H1 (cell line): Measurements from ENCODE around the gene GFOD1. TPM values are rescaled to one million over a fixed set of nuclear protein-coding genes. Genes with fewer than 3 reads are reported as not detected.

ENCODE experiments used
- CTCF ChIA-PET: fragments of 300-600 bp; sonication (Branson Sonifier 250); formaldehyde crosslinking; loops from one replicate; lab custom pipeline; 2021; ENCODE audit not compliant: partially characterized antibody; lab: Charles Lee
- POLR2A ChIA-PET: fragments of 300-600 bp; sonication (Branson Sonifier 250); formaldehyde crosslinking; loops from one replicate; lab custom pipeline; 2021; ENCODE audit warnings: inconsistent platforms; ENCODE audit not compliant: partially characterized antibody; lab: Charles Lee
- DNase-seq, 2 experiments: peaks; one replicate each; pipeline versions ENCODE4 v3.0.0 to v3.0.0-alpha.2; 2010 to 2022; ENCODE audit warnings: low spot score in 2 of 2, low read depth in 1 of 2, mixed read lengths in 1 of 2
- FAIRE-seq: peaks from 2 replicates; lab custom pipeline; 2011; peaks lifted over from hg19 to GRCh38; lab: Jason Lieb, UNC
- H2AFZ ChIP-seq: 2 replicates; pipeline ENCODE4 v1.8.1; 2012; ENCODE audit warnings: low read length, inconsistent platforms
- H2AK5ac ChIP-seq: 2 replicates; pipeline ENCODE4 v1.6.1; 2013; ENCODE audit warnings: low read depth, low read length
- H2BK120ac ChIP-seq: replicated peaks from 2 replicates; pipeline ENCODE3; 2013; ENCODE audit warnings: low read depth, low read length, inconsistent platforms
- H2BK12ac ChIP-seq: 2 replicates; pipeline ENCODE4 v1.6.1; 2013; ENCODE audit warnings: low read depth, low read length
- H2BK15ac ChIP-seq: 2 replicates; pipeline ENCODE4 v1.6.1; 2013; ENCODE audit warnings: low read length
- H2BK20ac ChIP-seq: 2 replicates; pipeline ENCODE4 v1.6.1; 2013; ENCODE audit warnings: low read length
- H2BK5ac ChIP-seq: 2 replicates; pipeline ENCODE4 v1.6.1; 2013; ENCODE audit warnings: low read depth, low read length
- H3K14ac ChIP-seq: 2 replicates; pipeline ENCODE4 v1.6.1; 2013; ENCODE audit warnings: inconsistent platforms; ENCODE audit not compliant: insufficient read length
- H3K18ac ChIP-seq: 2 replicates; pipeline ENCODE4 v1.6.1; 2013; ENCODE audit warnings: low read length; ENCODE audit errors: extremely low read depth
- H3K23ac ChIP-seq: 2 replicates; pipeline ENCODE4 v1.6.1; 2013; ENCODE audit warnings: inconsistent platforms; ENCODE audit not compliant: insufficient read length
- H3K23me2 ChIP-seq: 2 replicates; pipeline ENCODE4 v1.6.1; 2013; ENCODE audit warnings: low read depth, low read length
- H3K27ac ChIP-seq: 2 replicates; pipeline ENCODE4 v1.6.1; 2011; ENCODE audit warnings: low read depth, low read length, inconsistent platforms
- H3K27me3 ChIP-seq, 4 experiments: replicated peaks in 1 of 4; 1 replicate in 1 of 4; 2 replicates in 3 of 4; pipeline versions ENCODE4 v1.6.1 to v1.8.1; 2011 to 2013; ENCODE audit warnings: low read length in 3 of 4, mild to moderate bottlenecking in 3 of 4, inconsistent platforms in 2 of 4, mixed read lengths in 2 of 4, moderate library complexity in 1 of 4; ENCODE audit not compliant: control insufficient read depth in 3 of 4, insufficient read depth in 3 of 4; ENCODE audit errors: extremely low read depth in 1 of 4
- H3K36me3 ChIP-seq, 4 experiments: 2 replicates each; pipeline versions ENCODE4 v1.6.1 to v1.8.1; 2011 to 2013; ENCODE audit warnings: mild to moderate bottlenecking in 4 of 4, low read length in 3 of 4, moderate library complexity in 2 of 4, control low read depth in 1 of 4, inconsistent platforms in 1 of 4; ENCODE audit not compliant: insufficient read depth in 4 of 4, control insufficient read depth in 2 of 4
- H3K4ac ChIP-seq: replicated peaks from 2 replicates; pipeline ENCODE3; 2013; ENCODE audit warnings: low read length, low read depth, mixed read lengths, inconsistent platforms; ENCODE audit not compliant: insufficient read length
- H3K4me1 ChIP-seq, 4 experiments: replicated peaks in 1 of 4; 1 replicate in 1 of 4; 2 replicates in 3 of 4; pipeline versions ENCODE4 v1.6.1 to v1.8.1; 2011 to 2013; ENCODE audit warnings: low read length in 3 of 4, inconsistent platforms in 2 of 4, mixed read lengths in 1 of 4; ENCODE audit not compliant: insufficient read depth in 4 of 4, control insufficient read depth in 3 of 4
- H3K4me2 ChIP-seq, 2 experiments: 2 replicates each; pipeline versions ENCODE4 v1.6.1 to v1.8.1; 2011 to 2013; ENCODE audit warnings: low read depth in 2 of 2, low read length in 2 of 2, control low read depth in 1 of 2, inconsistent platforms in 1 of 2, mild to moderate bottlenecking in 1 of 2; ENCODE audit not compliant: insufficient read depth in 1 of 2
- H3K4me3 ChIP-seq, 4 experiments: fragments of 200-600, 300-600 bp in 1 of 4; sonication (generic), shearing (Covaris generic), sonication (Bioruptor Twin) in 1 of 4; 2 replicates each; pipeline versions ENCODE4 v1.5.1 to v1.8.1; 2011 to 2016; ENCODE audit warnings: low read length in 4 of 4, low read depth in 3 of 4, control low read depth in 2 of 4, inconsistent platforms in 2 of 4, mild to moderate bottlenecking in 2 of 4, mixed read lengths in 1 of 4, moderate library complexity in 1 of 4; ENCODE audit not compliant: insufficient read depth in 2 of 4; ENCODE audit errors: extremely low read depth in 1 of 4
- H3K56ac ChIP-seq: replicated peaks from 2 replicates; pipeline ENCODE3; 2013; ENCODE audit warnings: low read depth, mild to moderate bottlenecking, mixed read lengths, low read length, inconsistent platforms; ENCODE audit not compliant: insufficient read length
- H3K79me1 ChIP-seq: 2 replicates; pipeline ENCODE4 v1.6.1; 2013; ENCODE audit warnings: low read depth, low read length, control low read depth
- H3K79me2 ChIP-seq, 2 experiments: 2 replicates each; pipeline versions ENCODE4 v1.6.1 to v1.8.1; 2012 to 2013; ENCODE audit warnings: low read length in 2 of 2, mild to moderate bottlenecking in 2 of 2, inconsistent platforms in 1 of 2; ENCODE audit not compliant: insufficient read depth in 2 of 2, control insufficient read depth in 1 of 2
- H3K9ac ChIP-seq, 4 experiments: replicated peaks in 1 of 4; 1 replicate in 1 of 4; 2 replicates in 3 of 4; pipeline versions ENCODE4 v1.6.1 to v1.8.1; 2011 to 2013; ENCODE audit warnings: low read depth in 3 of 4, low read length in 3 of 4, control low read depth in 2 of 4, mild to moderate bottlenecking in 2 of 4, moderate library complexity in 2 of 4, inconsistent platforms in 1 of 4; ENCODE audit errors: extremely low read depth in 1 of 4
- H3K9me3 ChIP-seq, 2 experiments: 2 replicates each; pipeline versions ENCODE4 v1.6.1 to v1.8.1; 2012 to 2013; ENCODE audit warnings: mild to moderate bottlenecking in 2 of 2, moderate library complexity in 2 of 2, control low read depth in 1 of 2, inconsistent platforms in 1 of 2, low read depth in 1 of 2, low read length in 1 of 2, mixed read lengths in 1 of 2; ENCODE audit not compliant: insufficient read depth in 2 of 2
- H4K20me1 ChIP-seq, 2 experiments: replicated peaks in 1 of 2; 2 replicates each; pipeline versions ENCODE3 to v1.8.1; 2011 to 2013; ENCODE audit warnings: inconsistent platforms in 2 of 2, low read length in 2 of 2, mild to moderate bottlenecking in 1 of 2; ENCODE audit not compliant: insufficient read depth in 2 of 2, control insufficient read depth in 1 of 2
- H4K5ac ChIP-seq: 2 replicates; pipeline ENCODE4 v1.6.1; 2013; ENCODE audit warnings: low read length, low read depth, mixed read lengths, inconsistent platforms; ENCODE audit not compliant: insufficient read length
- H4K8ac ChIP-seq: 2 replicates; pipeline ENCODE4 v1.8.0; 2013; ENCODE audit warnings: mild to moderate bottlenecking, moderate library complexity, low read length, inconsistent platforms; ENCODE audit not compliant: insufficient read depth; ENCODE audit errors: extremely low read depth
- H4K91ac ChIP-seq: replicated peaks from 2 replicates; pipeline ENCODE3; 2013; ENCODE audit warnings: low read length, mixed read lengths, inconsistent platforms; ENCODE audit not compliant: insufficient read length
- JUND ChIP-seq: IDR thresholded peaks from 2 replicates; pipeline ENCODE4 v1.6.1; 2011; ENCODE audit warnings: mild to moderate bottlenecking, improper control_type of control experiment, low read length
- NRF1 ChIP-seq: IDR thresholded peaks from 2 replicates; pipeline ENCODE4 v1.6.1; 2011; ENCODE audit warnings: mild to moderate bottlenecking, low read depth, low read length, improper control_type of control experiment
- WGBS, 2 experiments: shearing (Covaris generic) in 1 of 2; methylation state at CpG; one replicate each; pipeline versions ENCODE4 v1.1.6 to v1.1.7; 2013 to 2015; ENCODE audit warnings: low lambda C conversion rate in 2 of 2, mixed read lengths in 2 of 2, inconsistent platforms in 1 of 2, low coverage in 1 of 2, missing lambda C conversion rate in 1 of 2; ENCODE audit not compliant: insufficient replicate concordance in 2 of 2, insufficient coverage in 1 of 2, insufficient read length in 1 of 2; ENCODE audit errors: extremely low coverage in 1 of 2, missing lambda C conversion rate in 1 of 2; 5-methylcytosine and 5-hydroxymethylcytosine counted together
- polyA plus RNA-seq, 7 experiments: library from polyadenylated mRNA; depleted of rRNA in 3 of 7; stranded (reverse) in 5 of 7; unstranded in 2 of 7; fragments of >200 nt in 5 of 7; fragments of 200-250 nt in 2 of 7; gene quantifications; 1 replicate in 5 of 7; 2 replicates in 1 of 7; 4 replicates in 1 of 7; pipeline versions ENCODE4 v1.2.1 to v1.2.3, GENCODE V29; 2011 to 2013; ENCODE audit warnings: missing spikeins in 2 of 7, mixed read lengths in 2 of 7
- total RNA-seq: library from RNA; stranded (reverse); fragmentation: NEBNext Ultra II Directional; extraction: Animal tissue kit (Norgen Biotek cat#: 25700); gene quantifications from 2 replicates; pipeline ENCODE4 v1.2.1, GENCODE V29; 2021

Gene GFOD1
- total and polyA plus RNA-seq, 2 of the 8 experiments (the other 6 are each of a cell fraction or from before 2014, with no cell fraction given): 2.5 to 8.8 TPM

DNA sequence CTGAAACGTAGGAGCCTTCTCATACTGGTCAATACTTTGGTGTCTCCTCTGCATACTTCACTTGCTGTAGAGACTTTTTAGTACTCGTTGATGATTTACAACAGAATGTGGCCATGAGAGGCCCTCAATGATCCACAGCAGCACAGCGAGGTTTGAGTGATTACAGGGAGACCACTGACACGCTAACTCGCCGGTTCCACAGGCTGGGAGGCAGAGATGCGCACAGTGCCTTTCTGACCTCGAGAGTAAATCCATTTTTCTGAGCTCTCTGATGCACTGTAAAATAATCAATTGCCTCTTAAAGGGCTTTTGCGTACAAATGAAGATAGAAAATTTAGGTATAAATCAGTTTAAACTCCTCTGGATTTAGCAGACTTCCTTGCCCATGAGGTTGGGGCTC, 102.9 kb downstream of the GFOD1 start:
- Histone ChIP-seq H3K23me2 (no peaks in the 10 kb centered on the region), H3K23ac (no peak overlapping the region), H3K36me3 (no peaks in the 10 kb centered on the region), H2BK120ac (no peak overlapping the region), H3K79me1 (peaks cover 3% of the 10 kb centered on the region; the same call in 1 of the 2 replicates), H2BK5ac (no peak overlapping the region), H2BK15ac (no peak overlapping the region), H4K91ac (no peak overlapping the region), H3K56ac (no peak overlapping the region), H2BK12ac (no peak overlapping the region), H2AFZ (no peak overlapping the region), H3K79me2 (no peaks in the 10 kb centered on the region), H3K4me1 (peaks cover 2 to 5% (median 3%) of the 10 kb centered on the region in 4 experiments; a peak in 4 of 7 replicates), H3K4ac (no peak overlapping the region), H2AK5ac (no peak overlapping the region), H4K8ac (no peak overlapping the region), H3K18ac (no peak overlapping the region), H3K27me3 (no peaks in the 10 kb centered on the region), H2BK20ac (no peak overlapping the region), H3K9ac (no peak overlapping the region), H4K5ac (no peak overlapping the region), H3K27ac (no peak overlapping the region), H3K4me2 (no peak overlapping the region), H4K20me1 (no peaks in the 10 kb centered on the region), H3K9me3 (no peaks in the 10 kb centered on the region), H3K14ac (no peak overlapping the region), H3K4me3 (no peak overlapping the region)
- TF ChIP-seq JUND (no peak), NRF1 (no peak)
- FAIRE-seq (no peak), DNase-seq (no peak)
- CTCF ChIA-PET: interaction anchor here (1.0 to 1.3 kb wide), 3 partner anchors 11 to 102 kb away, joined by 3 to 4 read pairs (median 3); no protein-coding TSS in a partner anchor
- POLR2A ChIA-PET: interaction anchor here (1.7 kb wide), 1 partner anchor 9 kb away, joined by 3 read pairs; no protein-coding TSS in a partner anchor
- 91% methylated on average over 9 of the region's 9 CpGs; no CpG with 5 or more reads in 1 of the 2 experiments for WGBS, 2 experiments
